ENCODE measurements around the gene SRSF3. TPM values are rescaled to one million over a fixed set of nuclear protein-coding genes. Genes with fewer than 3 reads are reported as not detected.
"Not testable (repeated sequence)": the region's sequence is repeated elsewhere in the genome, so short reads cannot be mapped to it uniquely, and the experiment has no call there.

The SRSF3 gene
- polyA plus RNA-seq, 1 donor from 2014 or later, result 393 TPM

- Histone ChIP-seq H3K27me3 (ENCODE audit: insufficient read depth, low read depth, low read length) (no peaks in the 10 kb centered on the region), H4K20me1 (ENCODE audit: insufficient read depth) (peaks cover 8% of the 10 kb centered on the region), H3K4me3 (ENCODE audit: low read length) (no peak overlapping the region), H3K9me2 (ENCODE audit: insufficient read depth, low read length) (no peaks in the 10 kb centered on the region), H3K36me3 (ENCODE audit: insufficient read depth, low read length) (peaks cover 13% of the 10 kb centered on the region), H3F3A (ENCODE audit: insufficient read depth, low read length, poor library complexity, severe bottlenecking) (no peaks in the 10 kb centered on the region), H3K9ac (ENCODE audit: low read length) (no peak overlapping the region), H2AFZ (ENCODE audit: low read depth, low read length) (no peak overlapping the region), H3K9me3 (ENCODE audit: low read length) (no peaks in the 10 kb centered on the region), H3K79me2 (replicated peaks; ENCODE audit: insufficient read depth, low read length) (peaks cover 19% of the 10 kb centered on the region), H3K27ac (ENCODE audit: low read length) (no peak overlapping the region), H3K4me2 (ENCODE audit: low read length) (no peak overlapping the region)
- peak; percentile 24 for TF ChIP-seq POLR2AphosphoS5 (IDR thresholded peaks at IDR 0.05)
- TF ChIP-seq EZH2 (IDR thresholded peaks at IDR 0.05; ENCODE audit: borderline replicate concordance, insufficient read depth, low read length, poor library complexity, severe bottlenecking), result no peak
Measured at GRCh38 chr6:36610956-36611336, 16.8 kb downstream of the SRSF3 start.

GRCh38 chr6:36611679-36612078 is 17.5 kb downstream of the SRSF3 start:
- not testable (repeated sequence) for H3K9ac ChIP-seq (ENCODE audit: low read length); H3F3A ChIP-seq (ENCODE audit: insufficient read depth, low read length, poor library complexity, severe bottlenecking); H3K9me2 ChIP-seq (ENCODE audit: insufficient read depth, low read length); H3K9me3 ChIP-seq (ENCODE audit: low read length); H3K4me2 ChIP-seq (ENCODE audit: low read length); H3K4me3 ChIP-seq (ENCODE audit: low read length); H2AFZ ChIP-seq (ENCODE audit: low read depth, low read length); H4K20me1 ChIP-seq (ENCODE audit: insufficient read depth); H3K27ac ChIP-seq (ENCODE audit: low read length); H3K27me3 ChIP-seq (ENCODE audit: insufficient read depth, low read depth, low read length)
- Histone ChIP-seq H3K79me2 (replicated peaks; ENCODE audit: insufficient read depth, low read length) (peaks cover 14% of the 10 kb centered on the region), H3K36me3 (ENCODE audit: insufficient read depth, low read length) (peaks cover 13% of the 10 kb centered on the region)

- no peak overlapping the region for H2AFZ ChIP-seq (ENCODE audit: low read depth, low read length)
- TF ChIP-seq SMC3 (conservative IDR thresholded peaks at IDR 0.05; ENCODE audit: poor library complexity) (no peak), EP300 (conservative IDR thresholded peaks at IDR 0.05; ENCODE audit: poor library complexity, severe bottlenecking) (no peak), EZH2 (IDR thresholded peaks at IDR 0.05; ENCODE audit: borderline replicate concordance, insufficient read depth, low read length, poor library complexity, severe bottlenecking) (no peak), RAD21 (conservative IDR thresholded peaks at IDR 0.05) (no peak), TAF1 (IDR thresholded peaks at IDR 0.05; ENCODE audit: low read depth) (no peak), REST (IDR thresholded peaks at IDR 0.05; ENCODE audit: borderline replicate concordance) (no peak), MXI1 (conservative IDR thresholded peaks at IDR 0.05; ENCODE audit: poor library complexity, severe bottlenecking) (no peak), POLR2AphosphoS5 (IDR thresholded peaks at IDR 0.05) (no peak), CTCF (IDR thresholded peaks at IDR 0.05; ENCODE audit: poor library complexity, severe bottlenecking) (no peak)
- H3K27ac ChIP-seq (ENCODE audit: low read length), result no peak overlapping the region
- H3K27me3 ChIP-seq (ENCODE audit: insufficient read depth, low read depth, low read length), result no peaks in the 10 kb centered on the region
- H3K9me3 ChIP-seq (ENCODE audit: low read length), result no peaks in the 10 kb centered on the region
- peaks cover 14% of the 10 kb centered on the region for H3K79me2 ChIP-seq (replicated peaks; ENCODE audit: insufficient read depth, low read length)
- no peak overlapping the region for H3K4me3 ChIP-seq (ENCODE audit: low read length)
- H3K9ac ChIP-seq (ENCODE audit: low read length), result no peak overlapping the region
- H3F3A ChIP-seq (ENCODE audit: insufficient read depth, low read length, poor library complexity, severe bottlenecking), result no peaks in the 10 kb centered on the region
- H3K9me2 ChIP-seq (ENCODE audit: insufficient read depth, low read length), result no peaks in the 10 kb centered on the region
- peaks cover 13% of the 10 kb centered on the region for H3K36me3 ChIP-seq (ENCODE audit: insufficient read depth, low read length)
- H3K4me2 ChIP-seq (ENCODE audit: low read length), result no peak overlapping the region
- H4K20me1 ChIP-seq (ENCODE audit: insufficient read depth), result peaks cover 6% of the 10 kb centered on the region
Measured at GRCh38 chr6:36612101-36612625, 18.0 kb downstream of the SRSF3 start.
